ENCODE data around the gene LENG9.
A peak's percentile ranks its signal among the peaks of the same experiment; 100 is the strongest.
"Not testable (repeated sequence)": the region's sequence is repeated elsewhere in the genome, so short reads cannot be mapped to it uniquely, and the experiment has no call there.

The LENG9 gene

DNA sequence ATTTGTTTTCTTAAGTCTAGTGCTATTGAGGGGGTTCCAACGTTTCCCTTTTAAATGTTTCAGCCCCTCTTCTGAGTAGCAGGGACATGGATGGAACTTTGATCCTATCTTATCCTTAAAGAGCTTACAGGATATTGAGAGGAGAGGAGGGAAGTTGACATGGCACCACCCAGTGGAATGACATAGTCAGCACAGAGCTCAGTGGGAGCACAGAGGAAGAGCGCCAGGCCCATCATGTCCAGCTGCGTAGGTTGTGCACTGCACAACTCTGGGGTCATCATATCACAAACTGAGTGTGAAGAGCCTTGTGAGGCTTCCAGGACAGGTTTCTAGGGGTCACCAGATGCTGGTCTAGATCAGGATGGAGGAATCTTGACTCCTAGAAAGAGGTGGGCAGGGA lies 14.1 kb upstream of the LENG9 start:
- no peak for DNase-seq

DNA sequence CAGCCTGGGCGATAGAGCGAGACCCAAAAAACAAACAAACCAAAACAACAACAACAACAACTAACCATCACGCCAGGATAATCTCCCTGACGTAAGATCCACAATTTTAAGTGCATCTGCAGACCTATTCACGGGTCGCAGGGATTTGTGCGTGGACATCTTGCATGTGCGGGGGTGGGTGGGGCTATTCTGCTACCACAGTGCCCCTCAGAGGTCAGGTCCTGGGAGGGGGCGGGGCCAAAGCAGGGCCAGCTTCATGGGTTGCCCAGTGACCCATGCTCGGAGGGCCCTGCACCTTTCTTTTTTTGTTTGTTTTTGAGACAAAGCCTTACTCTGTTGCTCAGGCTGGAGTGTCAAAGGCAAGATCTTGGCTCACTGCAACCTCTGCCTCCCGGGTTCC lies 12.1 kb upstream of the LENG9 start:
- no peak for DNase-seq

DNA sequence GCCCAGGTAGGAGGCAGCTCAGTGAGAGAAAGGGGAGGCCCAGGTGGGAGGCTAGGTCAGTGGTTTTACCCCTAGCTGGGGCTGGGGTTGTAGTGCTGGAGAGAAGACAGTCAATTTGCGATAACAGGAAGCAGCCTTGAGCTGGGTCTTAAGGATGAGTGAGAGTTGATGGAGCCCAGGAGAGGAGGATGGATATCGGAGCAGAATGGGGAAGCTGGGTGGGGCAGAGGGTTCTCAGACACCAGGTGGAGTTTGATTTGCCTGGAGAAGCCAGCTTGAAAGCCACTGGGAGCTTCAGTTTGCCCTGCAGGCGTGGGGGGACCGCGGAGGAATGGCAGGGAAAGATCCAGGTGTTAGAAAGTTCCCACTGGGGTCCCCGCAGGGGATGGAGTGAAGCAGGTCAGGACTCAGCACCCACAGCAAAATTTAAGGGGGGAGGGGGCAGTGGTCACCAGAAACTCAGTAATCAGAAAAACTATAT lies 10.4 kb upstream of the LENG9 start:
- DNase-seq = no peak

DNA sequence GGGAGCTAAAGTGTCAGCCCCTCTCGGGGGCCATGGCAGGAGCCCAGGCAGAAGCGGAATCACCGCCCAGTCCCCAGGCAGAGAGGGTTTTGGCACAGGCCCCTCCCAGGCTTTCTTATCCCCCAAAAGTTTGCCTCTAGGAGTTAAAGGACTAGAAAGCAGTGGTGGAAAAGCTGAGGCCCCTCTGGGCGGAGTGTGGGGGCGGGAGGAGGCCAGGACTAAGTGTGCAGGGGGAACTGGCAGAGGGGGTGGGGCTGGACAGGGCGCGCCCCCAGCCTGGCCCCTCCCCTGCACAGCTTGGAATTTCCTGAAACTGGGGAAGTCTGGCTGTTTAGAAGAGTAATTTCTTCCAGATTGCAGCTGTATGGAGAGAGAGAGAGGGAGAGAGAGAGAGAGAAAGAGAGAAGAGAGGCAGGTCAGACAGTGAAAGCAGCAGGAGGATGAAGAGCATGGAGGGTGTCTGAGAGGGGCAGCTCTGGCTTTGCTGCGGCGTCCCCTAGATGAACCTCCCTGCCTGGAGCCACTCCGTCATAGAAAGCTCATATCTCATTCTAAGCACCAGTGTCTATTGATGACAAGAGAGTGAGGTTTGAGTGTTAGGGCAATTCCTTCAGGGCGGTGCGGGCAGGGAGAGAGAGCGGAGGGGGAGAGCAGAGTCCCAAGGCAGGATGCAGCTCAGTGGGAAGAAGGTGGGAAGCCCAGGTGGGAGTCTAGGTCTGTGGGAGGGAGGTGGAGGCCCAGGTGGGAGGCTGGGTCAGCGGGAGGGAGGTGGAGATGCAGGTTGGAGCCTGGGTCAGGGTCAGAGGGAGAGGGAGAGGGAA lies 9.7 kb upstream of the LENG9 start, which contains the start of gene CDC42EP5:
TSS of gene CDC42EP5 (minus strand) at position 226 of the 821 bp plus-strand sequence. CDS start 7,749 bp downstream, outside the sequence.
- no peak for DNase-seq

DNA sequence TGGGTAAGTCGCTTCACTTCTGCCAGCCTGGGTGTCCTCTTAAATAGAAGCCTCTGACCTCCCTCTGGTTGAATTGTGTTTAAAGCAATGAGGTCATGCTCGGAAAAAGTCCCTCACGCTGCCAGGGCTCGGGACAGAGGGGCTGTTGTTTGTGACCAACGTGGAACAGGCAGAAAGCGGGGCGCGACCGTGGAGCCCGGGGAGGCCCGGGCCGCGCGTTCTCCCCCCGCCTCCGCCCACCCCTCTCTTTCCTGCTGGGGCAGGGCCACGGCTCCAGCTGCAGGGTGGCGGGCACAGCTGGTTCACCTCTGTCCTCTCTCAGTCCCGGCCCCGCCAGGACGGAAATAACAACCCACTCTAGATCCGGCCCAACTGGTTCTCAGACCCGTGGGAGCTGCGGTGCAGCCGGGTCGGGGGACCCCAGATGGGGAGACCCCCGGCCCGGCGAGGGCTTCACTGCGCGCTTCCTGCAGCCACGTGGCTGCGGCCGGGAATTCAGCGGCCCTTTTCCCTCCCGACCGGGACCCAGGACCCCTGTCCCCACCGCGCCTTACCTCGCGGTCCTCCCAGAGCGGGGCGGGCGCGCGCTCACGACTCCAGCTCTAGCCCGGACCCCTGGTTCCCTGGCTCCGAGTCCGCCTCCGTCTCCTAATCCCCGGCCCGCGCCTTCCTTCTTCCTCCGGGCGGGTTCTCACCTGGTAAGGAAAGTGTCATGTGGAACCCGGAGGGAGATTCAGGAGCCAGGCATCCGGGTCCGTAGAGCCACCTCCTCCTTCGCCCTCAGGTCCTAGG lies 7.6 kb upstream of the LENG9 start:
- DNase-seq = no peak

DNA sequence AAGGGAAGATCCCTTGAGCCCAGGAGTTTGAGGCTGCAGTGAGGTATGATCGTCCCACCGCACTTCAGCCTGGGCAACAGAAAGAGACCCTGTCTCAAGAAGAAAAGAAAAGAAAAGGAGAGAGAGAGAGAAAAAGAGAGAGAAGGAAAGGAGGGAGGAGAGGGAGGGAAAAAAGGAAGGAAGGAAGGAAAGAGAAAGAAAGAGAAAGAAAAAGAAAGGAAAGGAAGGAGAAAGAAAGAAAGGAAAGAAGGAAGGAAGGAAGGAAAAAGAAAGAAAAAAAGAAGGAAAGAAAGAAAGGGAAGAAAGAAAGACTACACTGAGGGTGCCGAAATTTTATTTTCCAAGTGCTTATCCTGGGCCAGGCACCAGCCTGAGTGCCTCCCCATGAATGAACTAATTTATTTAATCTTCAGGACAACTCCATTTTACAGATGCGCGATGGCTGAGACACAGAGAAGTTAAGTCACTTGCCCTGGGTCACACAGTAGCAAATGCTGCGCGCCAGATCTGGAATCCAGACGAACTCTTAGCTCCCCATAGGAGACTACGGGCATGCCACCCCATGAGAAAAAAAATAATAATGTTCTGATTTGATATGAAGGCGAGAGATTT lies 6.8 kb upstream of the LENG9 start:
- no peak for DNase-seq

DNA sequence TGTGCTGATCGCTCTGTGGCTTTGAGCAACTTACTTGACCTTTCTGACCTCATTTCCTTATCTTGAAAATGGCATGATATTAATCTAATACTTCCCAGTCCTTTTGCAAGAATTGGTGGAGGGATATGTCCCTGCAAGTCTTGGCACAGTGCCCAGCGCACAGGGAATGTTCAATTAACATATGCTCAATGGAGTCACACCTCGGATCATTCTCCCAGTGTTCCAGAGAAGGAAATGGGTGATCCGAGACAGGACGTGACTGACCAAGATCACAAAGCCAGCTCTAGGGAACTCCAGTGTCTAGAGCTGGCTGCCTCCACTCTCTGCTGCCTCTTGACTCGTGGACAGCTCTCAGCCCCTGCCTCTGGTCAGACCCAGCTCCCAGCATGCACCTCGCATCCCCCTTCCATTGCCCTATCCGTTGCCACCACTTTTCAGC lies 5.9 kb upstream of the LENG9 start:
- DNase-seq = no peak

DNA sequence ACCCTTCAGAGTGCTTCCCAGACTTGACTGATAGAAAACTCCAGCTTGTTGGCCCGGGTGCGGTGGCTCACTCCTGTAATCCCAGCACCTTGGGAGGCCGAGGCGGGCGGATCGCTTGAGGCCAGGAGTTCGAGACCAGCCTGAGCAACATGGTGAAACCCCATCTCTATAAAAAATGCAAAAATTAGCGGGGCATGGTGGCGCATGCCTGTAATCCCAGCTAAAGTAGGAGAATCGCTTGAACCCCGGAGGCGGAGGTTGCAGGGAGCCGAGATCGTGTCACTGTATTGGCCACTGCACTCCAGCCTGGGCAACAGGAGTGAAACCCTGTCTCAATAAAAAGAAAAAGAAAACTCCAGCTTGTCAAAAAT lies 2.5 kb upstream of the LENG9 start:
- not testable (repeated sequence) for DNase-seq

DNA sequence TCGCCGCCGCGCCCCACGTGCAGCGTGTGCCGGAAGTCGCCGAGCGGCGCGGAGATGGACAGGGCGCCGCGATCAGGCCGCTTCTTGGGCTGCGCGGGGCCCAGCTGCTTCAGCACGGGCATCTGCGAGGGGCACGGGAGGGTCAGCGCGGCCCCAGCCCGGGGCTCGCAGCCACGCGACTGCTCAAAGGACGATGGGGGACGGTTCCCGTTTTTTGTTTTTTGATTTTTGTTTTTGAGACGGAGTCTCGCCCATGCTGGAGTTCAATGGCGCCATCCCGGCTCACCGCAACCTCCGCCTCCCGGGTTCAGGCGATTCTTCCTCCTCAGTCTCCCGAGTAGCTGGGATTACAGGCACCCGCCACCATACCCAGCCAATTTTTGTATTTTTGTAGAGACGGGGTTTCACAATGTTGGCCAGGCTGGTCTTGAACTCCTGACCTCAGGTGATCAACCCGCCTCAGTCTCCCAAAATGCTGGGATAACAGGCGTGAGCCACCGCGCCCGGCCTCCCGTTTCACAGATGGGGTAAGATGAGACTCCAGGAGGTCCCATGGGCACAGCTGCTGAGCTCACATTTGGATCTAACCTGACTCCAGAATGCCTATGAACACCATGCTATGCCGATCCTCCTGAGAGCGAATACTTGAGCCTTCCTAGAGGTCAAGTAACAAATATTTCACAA lies 2.0 kb upstream of the LENG9 start:
- DNase-seq = no peak

DNA sequence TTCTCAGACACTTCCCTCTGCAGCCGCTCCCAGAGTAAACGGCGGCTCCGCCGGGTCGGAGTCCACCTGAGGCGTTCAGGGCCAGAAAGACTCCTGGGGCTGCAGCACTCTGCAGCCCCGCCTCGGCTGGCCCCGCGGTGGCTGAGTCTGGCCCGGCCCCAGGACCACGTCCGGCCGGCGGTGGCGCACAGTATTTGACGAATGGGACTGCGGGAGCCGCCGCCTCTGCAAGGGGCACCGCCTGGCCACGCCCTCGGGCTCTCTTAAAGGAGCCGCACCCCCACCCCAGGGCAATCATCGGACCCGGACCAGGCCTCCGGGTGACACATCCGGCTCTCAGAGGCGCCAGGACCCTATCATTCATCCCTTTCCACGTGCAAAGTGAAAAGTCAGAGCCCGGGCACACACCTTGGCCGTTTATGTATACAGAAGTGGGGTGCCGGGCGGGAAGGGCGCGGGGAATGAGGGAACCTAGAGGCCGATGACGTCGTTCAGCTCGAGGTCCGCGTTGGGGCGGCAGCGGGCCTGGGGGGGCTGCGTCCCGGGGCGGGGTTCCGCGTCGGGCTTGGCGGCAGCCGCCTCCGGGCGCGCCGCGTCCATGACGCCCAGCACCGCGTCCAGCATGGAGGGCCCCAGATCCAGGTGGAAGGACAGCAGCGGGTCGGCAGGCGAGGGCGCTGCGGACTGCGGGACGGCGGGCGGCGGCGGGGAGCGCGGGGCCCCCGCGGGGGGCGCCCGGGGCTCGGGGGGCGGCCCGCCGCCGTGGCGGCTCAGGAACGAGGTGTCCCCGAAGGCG lies 1.2 kb upstream of the LENG9 start:
- DNase-seq = peak; percentile 92

DNA sequence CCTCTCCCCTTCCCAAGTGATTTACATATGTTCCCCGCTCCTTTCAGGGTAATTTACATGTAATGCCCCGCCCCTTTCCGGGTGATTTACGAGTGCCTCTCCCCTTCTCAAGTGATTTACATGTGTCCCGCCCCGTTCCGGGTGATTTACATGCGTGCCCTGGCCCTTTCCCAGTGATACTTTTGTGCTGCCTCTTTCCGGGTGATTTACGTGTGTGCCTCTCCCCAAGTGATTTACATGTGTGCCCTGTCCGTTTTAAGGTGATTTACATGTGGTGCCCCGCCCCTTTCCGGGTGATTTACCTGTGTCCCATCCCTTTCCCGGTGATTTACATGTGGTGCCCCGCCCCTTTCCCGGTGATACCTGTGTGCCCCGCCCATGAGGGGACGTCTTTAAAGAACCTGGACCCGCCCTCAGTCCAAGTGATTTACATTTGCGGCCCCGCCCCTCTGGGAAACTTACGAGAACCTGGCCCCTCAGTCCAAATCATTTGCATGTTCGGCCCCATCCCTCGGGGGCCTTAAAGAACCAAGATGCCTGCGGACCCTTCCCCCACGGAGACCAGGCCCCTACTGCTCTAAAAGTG lies 559 bp upstream of the LENG9 start:
- peak; percentile 98 for DNase-seq

DNA sequence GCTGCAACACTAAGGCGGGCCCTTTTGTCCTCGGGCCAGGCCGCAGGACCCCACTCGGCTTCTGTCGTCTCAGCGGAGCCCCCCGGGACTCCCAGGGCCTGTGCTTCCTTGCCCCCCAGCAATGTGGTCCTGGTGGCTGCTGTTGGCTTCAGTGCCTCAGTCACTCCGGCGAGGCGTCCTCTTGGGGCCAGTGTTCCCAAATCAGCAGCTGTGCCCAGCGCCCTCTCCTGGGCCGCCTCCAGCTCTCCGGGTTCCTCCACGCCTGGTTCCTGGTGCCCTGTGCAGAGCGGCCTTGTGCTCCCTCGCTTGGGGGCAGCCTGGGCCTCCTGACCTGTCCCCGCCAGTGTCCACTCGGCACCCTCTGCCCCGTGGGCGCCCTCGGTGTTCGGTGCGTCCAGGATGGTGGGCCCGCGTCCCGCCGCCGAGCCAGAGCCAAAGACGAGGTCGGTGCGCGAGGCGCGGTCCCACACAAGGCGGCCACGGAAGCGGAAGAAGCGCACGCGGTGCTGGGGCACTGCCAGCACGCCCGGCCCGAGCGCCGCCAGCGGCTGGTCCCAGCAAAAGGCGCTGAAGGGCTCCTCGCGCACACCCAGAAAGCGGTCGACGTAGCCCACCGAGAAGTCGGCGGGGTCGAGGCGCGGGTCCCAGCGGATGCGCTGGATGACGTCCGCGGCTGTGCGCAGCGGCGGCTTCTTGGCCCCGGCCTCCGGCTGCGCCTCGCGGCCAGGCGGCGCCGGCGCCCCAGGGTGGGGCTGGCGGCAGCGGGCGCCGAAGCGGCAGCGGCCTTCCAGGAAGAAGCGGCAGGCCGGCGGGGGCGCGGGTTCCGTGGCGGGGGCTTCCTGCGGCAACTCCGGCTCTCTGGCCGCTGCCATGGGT lies 685 bp downstream of the LENG9 start:
- DNase-seq = no peak

DNA sequence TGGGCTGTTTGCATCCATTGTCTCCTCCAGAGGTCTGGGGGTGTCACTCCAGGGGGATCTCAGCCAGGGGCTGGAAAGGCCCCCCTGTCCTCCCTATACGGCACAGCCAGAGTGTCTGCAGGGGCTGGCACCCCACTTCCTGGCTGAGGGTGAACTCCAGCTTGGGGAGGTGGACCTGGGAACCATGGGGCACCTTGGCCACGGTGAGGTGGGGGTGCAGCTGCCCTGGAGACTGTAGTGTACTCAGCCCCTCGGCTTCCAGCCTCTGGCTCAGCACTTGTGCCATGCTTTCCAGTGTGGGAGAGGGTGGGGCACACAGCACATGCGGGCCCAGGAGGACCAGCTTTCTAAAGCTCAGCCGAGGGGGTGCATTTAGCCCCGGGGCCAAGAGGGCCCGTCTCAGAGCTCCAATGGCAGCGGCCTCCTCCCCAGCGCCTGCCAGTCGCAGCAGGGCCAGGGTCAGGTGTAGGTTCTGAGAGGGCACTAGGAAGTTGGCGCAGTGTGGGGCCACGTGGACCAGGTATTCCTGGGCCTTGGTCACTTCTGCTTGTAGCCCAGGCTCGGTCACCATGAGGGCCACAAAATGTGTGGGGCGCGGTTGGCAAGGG lies 1.4 kb downstream of the LENG9 start:
- no peak for DNase-seq

DNA sequence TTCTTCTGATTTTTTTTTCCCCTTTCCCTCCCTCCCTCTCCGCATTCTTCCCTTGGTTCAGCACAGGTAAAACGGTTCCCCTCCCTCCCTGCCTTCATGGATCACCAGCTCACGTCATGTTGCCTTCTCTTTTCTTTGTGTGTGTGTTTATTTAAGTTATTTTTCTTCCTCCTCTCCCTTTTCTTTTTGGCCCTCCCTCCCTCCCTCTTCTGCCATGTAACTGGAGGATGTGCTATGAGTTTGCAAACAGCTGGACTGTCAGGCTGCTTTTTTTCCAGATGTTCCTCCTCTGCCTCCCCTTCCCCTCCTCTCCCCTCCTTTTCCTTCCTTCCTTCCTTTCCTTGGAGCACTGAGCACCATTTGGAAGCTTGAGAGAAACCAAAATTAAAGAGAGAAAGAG lies 2.0 kb downstream of the LENG9 start:
- no peak for DNase-seq

DNA sequence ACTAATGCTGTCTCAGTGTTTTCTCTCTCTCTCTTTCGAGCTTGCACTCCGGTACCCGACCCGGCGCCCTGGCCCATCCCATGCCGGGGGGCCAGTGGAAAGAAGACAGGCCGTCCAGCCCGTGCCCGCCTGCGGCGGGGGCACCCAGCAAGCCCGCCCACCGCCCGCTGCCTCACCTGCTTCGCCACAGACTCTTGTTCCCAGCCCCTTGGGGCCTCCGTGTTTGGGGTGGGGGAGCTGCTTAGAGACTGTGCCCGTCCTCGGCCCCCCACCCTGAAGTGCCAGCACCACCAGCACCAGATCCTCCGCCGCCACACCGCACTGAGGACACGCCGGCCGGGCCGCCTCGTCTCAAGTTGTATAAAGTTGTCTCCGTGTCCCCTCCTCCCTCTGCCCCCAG lies 2.4 kb downstream of the LENG9 start:
- no peak for DNase-seq

DNA sequence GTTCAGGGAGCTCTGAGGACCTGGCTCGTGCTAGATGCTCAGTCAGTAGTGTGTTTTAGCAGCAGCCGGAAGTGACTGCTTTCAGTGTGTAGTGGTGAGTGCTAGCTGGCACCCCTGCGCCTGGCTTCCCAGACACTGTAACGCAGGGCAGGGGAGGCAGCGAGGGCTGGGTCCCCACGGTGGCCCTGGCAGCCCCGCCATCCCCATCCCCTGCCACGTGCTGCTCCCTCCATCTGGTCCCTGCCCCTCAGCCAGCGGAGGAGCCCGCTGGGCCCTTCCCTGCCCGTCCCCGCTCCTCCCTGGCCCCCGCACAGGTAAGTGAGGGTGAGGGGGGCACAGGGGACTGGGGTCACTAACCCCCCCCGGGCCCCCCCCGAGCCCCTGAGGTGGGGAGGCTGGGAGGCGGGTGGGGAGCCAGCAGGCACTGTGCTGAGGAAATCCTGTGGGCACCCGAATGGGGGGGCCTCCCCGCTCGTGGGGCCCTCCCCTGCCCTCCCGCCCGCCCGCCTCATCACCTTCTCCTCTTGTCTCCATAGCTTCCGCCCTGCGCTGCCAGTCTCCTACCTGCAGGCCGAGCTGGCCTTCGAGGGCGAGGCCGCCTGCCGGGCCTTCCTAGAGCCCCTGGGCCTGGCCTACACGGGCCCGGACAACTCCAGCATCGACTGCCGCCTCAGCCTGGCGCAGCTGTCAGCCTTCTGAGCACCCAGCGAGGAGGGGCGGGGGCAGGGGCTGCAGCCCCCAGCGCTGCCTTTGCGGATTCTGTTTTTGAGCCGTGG lies 3.2 kb downstream of the LENG9 start:
- DNase-seq = no peak

DNA sequence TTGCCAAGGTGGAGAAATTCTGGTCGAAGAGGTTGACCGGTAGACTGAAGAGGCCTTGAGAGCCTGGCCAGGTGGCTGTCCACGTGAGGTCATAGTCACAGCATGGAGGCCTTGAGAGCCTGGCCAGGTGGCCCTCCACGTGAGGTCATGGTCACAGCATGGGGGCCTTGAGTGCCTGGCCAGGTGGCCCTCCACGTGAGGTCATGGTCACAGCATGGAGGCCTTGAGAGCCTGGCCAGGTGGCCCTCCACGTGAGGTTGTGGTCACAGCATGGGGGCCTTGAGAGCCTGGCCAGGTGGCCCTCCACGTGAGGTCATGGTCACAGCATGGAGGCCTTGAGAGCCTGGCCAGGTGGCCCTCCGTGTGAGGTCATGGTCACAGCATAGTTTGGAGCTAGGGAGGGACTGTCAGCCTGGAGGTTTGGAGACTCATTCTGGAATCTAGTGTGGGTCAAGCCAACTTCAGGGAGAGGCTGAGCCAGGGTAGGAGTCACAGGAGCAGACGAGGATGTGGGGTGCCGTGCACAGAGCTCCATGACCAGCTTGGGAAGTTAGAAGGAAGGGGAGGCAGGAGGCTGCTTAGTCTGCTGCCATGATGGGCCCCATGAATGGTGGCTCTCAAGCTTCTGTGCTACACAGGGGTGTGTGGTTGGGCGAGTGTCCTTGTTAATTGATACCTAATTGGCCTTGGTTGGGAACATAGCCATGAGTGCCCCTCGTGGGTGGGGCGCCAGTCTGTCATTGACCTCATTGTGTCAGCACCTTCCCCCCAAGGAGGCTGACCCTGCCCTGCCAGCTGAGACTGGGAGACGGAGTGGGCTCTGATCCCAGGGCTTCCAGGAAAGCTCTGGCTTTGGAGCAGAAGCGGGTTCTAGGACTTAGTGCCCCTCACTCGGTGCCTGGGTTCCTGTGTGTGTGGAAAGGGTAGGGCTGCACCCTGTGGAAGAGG lies 4.0 kb downstream of the LENG9 start:
- no peak for DNase-seq

DNA sequence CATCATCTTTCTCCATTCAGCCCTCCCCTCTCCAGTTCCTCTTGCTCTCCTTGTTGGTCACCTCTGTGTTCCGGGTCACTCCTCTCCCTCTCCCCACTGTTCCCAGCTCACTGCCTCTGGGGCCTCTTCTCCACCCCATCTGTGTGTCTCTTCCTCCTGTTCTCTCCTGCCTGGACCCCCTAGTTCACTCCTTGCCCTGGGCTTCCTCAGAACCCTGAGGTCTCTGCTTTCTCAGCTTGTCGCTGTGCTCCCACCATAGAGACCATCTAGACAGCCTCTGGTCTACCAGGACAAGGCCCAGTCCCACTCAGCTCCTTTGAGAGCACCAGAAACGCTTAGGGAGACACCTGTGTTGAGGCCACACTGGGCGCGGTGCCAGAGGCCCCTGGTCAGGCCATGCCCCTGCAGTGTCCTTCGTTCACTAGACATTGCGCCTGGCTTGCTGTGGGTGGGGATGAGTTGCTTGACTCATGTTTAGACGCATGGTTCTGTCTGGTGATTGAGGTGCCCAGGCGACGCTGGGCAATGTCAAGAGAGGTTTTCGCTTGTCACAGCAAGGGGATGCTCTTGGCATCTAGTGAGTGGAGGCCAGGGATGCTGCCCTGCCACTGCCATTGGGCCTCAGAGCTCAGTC lies 4.8 kb downstream of the LENG9 start:
- DNase-seq = no peak

All from NCI-H748 treated with DMSO at 0.1 percent for 48 hours (cell line).